GM12873 (cell line): Measurements from ENCODE around the gene MICAL1.

Experiments used
- TF ChIP-seq, protein P1 (sequence below): IDR thresholded peaks from 2 replicates; pipeline ENCODE4 v1.5.1; 2012; ENCODE audit warnings: low read depth, mild to moderate bottlenecking, moderate library complexity, low read length, control low read depth; ENCODE audit not compliant: insufficient read depth; ENCODE audit errors: missing control alignments

The MICAL1 gene

DNA sequence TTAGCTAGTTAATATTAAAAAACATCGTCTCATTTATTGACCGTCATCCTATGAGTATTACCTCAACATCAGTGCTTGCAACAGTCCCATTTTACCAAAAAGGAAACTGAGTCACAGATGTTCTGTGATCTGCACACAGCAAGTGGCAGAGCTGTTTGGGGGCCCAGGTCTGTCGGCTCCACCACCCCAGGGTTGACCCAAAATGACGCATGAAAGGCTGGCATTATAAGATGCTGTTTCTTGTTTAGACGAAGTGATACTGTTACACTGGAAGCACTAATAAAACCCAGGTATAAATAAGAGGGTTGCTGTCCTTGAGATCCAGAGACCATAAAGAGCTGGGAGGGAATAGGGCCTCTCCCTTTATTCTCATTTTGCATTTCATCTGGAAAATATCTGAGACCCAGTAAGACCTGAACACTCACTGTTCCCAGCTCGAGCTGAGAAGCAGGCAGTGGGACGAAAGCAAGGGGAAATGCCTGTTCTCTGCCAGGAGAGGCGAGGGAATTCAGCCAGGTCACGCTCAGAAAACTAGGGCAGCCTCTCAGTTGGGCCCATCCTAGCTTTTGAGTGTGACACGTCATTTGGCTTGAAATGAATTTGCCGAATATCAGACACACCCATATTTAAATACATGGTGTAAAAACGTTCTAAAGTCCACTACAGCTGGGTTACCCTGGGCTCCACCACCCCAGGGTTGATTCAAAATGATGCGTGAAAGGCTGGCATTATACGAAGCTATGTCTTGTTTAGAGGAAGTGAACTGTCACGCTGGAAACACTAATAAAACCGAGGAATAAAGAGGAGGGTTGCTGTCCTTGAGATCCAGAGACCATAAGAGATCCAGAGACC lies 1.4 kb upstream of the MICAL1 start:
- TF ChIP-seq, protein P1, sequence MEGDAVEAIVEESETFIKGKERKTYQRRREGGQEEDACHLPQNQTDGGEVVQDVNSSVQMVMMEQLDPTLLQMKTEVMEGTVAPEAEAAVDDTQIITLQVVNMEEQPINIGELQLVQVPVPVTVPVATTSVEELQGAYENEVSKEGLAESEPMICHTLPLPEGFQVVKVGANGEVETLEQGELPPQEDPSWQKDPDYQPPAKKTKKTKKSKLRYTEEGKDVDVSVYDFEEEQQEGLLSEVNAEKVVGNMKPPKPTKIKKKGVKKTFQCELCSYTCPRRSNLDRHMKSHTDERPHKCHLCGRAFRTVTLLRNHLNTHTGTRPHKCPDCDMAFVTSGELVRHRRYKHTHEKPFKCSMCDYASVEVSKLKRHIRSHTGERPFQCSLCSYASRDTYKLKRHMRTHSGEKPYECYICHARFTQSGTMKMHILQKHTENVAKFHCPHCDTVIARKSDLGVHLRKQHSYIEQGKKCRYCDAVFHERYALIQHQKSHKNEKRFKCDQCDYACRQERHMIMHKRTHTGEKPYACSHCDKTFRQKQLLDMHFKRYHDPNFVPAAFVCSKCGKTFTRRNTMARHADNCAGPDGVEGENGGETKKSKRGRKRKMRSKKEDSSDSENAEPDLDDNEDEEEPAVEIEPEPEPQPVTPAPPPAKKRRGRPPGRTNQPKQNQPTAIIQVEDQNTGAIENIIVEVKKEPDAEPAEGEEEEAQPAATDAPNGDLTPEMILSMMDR = no peak

DNA sequence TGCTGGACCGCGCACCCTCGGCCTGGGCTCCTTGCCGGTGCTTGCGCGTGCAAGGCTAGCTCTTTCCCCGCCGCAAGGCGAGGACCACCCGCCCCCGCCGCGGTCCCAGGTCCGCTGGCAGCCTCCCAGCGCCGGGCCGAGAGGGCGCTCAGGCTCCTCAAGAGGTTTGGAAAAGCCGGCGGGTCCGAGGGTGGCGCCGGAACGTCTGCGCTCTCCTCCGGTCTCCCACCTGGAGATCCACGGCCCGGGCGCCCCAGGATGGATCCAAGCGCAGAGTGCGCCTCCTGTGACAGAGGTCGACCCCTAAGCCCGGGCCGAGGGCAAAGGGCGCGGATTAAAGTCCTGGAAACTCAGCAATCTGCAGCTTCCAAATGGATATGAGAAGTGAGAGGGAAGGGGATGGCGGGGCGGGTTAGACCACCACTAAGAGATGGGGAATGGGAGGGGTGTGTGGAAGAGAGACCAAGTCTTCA lies 575 bp upstream of the MICAL1 start:
- TF ChIP-seq, protein P1 = no peak

- TF ChIP-seq, protein P1 = no peak
Measured at GRCh38 chr6:109454496-109455436, 806 bp downstream of the MICAL1 start.

DNA sequence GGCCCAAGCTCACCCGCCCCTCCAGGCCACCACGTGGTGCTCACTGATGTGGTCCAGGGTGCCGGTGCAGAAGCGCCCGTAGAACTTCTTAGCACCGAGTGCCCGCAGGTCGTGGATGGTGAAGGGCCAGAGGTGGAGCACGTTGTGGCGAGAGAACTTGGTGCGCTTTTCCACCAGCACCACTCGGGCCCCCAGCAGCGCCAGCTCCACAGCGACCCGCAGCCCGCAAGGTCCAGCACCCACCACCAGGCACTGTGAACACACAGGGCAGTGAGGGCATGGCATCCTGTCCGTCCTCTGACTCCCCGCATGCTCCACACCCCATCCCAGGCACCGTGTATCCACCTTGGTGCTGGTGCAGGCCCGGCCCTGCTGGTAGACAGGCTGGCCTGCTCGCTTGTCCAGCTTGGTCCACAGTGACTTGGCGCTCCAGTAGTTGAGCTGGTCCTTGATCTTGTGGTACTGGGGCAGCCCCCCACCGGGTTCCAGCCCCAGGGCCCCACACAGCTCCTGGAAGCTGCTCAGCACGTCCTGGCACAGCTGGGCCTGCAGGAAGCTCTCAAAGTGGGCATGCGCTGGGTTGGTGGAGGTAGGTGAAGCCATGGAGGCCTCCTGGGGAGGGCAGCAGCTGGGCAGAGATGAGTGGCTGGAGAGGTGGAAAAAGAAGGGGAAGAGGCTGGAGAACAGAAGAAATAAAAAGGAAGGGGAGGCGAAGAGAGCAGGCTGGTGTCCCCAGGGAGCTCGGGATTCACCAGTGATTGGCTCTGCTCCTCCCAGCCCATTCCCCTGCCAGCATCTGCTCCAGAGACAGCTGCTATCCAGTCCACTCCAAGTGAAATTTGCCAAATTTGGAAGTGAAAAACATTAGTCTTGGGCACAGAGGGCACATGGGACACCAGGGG lies 1.7 kb downstream of the MICAL1 start:
- TF ChIP-seq, protein P1 = no peak

DNA sequence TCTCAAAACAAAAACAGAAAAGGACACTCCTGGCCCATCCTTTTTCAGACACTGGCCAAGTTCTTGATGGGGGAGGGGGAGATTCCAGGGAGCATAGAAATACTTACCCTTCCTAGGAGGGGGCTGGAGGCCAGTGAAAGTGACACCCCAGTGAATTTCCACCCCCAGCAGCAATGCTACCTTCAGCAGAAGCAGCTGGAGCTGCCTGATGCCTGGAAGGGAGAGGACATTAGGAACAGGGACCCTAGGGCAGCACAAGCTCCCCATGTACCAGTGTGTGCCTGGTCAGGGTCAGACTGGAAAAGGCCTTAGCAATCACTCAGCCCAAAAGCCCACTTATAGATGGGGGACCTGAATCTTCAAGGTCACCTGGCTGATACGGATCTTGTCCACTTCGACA lies 2.4 kb downstream of the MICAL1 start:
- TF ChIP-seq, protein P1 = no peak

DNA sequence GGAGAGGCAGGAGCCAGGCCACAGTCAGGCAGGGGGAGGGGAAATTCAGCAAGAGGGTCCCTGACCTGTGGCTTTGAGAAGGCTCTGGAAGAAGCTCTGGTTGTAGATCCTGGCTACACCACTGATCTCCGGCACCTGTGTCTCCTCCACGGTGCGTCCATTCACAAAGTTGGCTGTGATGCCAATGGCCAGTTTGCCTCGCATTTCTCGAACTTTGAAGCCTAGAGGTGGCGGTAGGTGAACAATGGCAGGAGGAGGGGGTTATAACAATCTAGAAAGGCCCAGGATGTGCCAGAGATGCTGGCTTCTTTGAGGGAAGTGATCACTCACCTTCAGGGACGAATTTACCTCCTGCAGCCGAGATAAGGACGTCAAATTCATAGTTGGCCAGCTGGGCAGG lies 3.4 kb downstream of the MICAL1 start:
- TF ChIP-seq, protein P1 = no peak
